HEK293T (cell line): ENCODE results near the gene HAS3.

Experiments used
- BHLHE40 ChIP-seq: fragments of 450-650 bp; IDR thresholded peaks from 2 replicates; pipeline ENCODE4 v1.6.1; 2016; ENCODE audit warnings: mild to moderate bottlenecking, moderate library complexity, borderline replicate concordance
- ELF4 ChIP-seq: fragments of 450-650 bp; IDR thresholded peaks from 2 replicates; pipeline ENCODE4 v1.6.1; 2017; ENCODE audit warnings: antibody characterized with exemption
- FOXA1 ChIP-seq: fragments of 450-650 bp; IDR thresholded peaks from 2 replicates; pipeline ENCODE4 v1.6.1; 2016; ENCODE audit warnings: mild to moderate bottlenecking
- FOXK2 ChIP-seq: fragments of 450-650 bp; IDR thresholded peaks from 2 replicates; pipeline ENCODE4 v1.6.1; 2016; ENCODE audit warnings: mild to moderate bottlenecking
- FOXM1 ChIP-seq: fragments of 450-650 bp; IDR thresholded peaks from 2 replicates; pipeline ENCODE4 v1.6.1; 2017; ENCODE audit warnings: mild to moderate bottlenecking, borderline replicate concordance
- HDGF ChIP-seq: fragments of 450-650 bp; IDR thresholded peaks from 2 replicates; pipeline ENCODE4 v1.6.1; 2017; ENCODE audit warnings: antibody characterized with exemption, borderline replicate concordance
- LEF1 ChIP-seq: fragments of 450-650 bp; IDR thresholded peaks from 2 replicates; pipeline ENCODE4 v1.6.1; 2017; ENCODE audit warnings: mild to moderate bottlenecking, borderline replicate concordance
- NFRKB ChIP-seq: fragments of 450-650 bp; IDR thresholded peaks from 2 replicates; pipeline ENCODE4 v1.6.1; 2016; ENCODE audit warnings: mild to moderate bottlenecking, moderate library complexity
- ZNF384 ChIP-seq: fragments of 450-650 bp; IDR thresholded peaks from 2 replicates; pipeline ENCODE4 v1.6.1; 2016
- TF ChIP-seq, protein P1 (sequence below): fragments of 450-650 bp; IDR thresholded peaks from 2 replicates; pipeline ENCODE4 v1.6.1; 2016

DNA sequence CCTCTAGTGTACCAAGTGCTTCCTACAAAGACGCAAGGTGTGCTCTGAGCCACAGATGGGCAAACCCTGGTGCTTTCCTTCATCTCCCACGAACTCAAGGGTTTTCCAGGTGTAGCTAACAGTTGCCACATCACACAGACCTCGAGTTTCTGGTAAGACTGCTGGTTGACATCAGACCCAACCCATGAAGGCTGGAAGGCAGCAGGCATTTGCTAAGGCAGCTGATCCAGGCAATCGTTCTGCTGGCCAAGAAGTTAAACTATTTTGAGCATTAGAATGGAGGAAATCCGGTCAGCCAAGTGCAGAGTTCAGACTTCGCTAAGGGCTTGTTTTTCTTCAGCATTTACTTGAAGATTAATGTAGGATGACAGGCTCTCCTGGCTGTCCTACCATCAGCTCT lies 11.5 kb downstream of the HAS3 start:
- TF ChIP-seq BHLHE40: no peak
- TF ChIP-seq, protein P1, sequence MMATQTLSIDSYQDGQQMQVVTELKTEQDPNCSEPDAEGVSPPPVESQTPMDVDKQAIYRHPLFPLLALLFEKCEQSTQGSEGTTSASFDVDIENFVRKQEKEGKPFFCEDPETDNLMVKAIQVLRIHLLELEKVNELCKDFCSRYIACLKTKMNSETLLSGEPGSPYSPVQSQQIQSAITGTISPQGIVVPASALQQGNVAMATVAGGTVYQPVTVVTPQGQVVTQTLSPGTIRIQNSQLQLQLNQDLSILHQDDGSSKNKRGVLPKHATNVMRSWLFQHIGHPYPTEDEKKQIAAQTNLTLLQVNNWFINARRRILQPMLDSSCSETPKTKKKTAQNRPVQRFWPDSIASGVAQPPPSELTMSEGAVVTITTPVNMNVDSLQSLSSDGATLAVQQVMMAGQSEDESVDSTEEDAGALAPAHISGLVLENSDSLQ: no peak
- TF ChIP-seq FOXA1: no peak
- no peak for TF ChIP-seq NFRKB
- no peak for TF ChIP-seq HDGF
- TF ChIP-seq ZNF384: no peak
- no peak for TF ChIP-seq LEF1
- TF ChIP-seq FOXM1: no peak
- no peak for TF ChIP-seq ELF4
- no peak for TF ChIP-seq FOXK2
